Activated effector memory CD4-positive, alpha-beta T cell treated with Interleukin-2 at 50 U/mL for 16 hours (primary cell): Measurements from ENCODE around the gene MRAS.

Experiments
- DNase-seq: peaks from one replicate; pipeline ENCODE4 v3.0.0-alpha.2; 2020

The MRAS gene

DNA sequence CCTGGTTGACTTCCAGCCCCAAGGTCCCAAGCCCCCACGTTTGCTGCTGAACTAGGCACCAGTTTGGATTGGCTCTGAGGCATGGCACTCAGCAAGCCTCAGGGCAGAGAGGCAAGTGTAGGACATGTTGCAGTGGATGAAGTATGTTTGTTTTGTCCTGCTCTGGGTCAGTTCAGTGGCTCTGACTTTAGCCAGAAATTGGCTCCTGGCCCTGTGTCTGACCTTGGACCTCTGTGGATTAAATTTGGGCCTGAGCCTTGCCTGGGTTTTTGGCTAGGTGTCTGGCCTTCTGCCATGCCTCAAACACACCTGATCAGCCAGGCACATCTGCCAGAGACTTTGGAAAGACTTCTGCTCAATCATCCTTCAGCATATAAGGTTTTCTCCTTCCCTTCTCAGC lies 3.6 kb upstream of the MRAS start:
- DNase-seq, result no peak

DNA sequence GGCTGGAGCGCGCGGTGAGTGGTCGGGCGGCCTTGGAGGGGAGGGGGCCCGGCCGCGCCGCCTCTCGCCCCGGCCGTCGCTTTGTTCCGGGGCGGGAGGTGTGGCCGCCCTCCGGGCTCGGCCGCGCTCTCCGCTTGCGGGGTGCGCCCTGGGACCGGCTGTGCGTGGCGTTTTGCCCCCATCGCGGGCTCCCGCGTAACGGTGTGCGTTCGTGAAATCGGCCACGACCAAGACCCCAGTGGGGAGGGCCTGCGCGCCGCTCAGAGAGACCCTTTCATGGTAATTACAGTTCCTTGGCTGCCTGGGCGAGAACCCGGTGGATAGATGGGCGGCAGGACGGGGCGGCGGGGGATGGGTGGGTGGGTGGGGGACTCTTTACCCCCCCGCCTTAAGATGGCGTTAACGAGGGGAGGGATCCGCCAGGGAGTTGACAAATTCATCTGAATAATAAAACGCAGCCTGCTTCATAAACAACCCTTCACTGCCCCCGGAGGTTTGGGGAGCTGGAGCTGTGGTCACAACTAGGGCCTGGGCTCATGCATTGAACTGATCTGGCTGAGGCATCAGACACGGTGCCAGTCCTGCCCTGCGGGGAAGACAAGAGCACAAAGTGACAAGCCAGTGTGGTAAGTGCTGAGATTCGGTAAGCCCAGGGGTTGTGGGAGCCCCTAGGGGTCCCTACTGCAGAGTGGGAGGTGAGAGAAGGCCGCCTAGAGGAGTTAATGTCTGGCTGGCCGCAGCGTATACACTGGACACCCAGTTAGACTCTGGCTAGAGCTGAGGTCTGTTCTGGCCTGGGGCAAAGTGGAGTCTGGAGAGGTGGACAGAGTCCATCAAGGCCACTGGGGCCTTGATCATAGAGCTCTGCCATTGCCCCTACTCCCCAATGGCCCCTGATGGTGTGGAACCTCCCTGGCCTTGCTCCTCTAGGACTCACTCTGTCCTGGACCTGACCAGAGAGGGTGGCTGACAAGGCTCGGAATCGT lies 668 bp downstream of the MRAS start:
- no peak for DNase-seq

DNA sequence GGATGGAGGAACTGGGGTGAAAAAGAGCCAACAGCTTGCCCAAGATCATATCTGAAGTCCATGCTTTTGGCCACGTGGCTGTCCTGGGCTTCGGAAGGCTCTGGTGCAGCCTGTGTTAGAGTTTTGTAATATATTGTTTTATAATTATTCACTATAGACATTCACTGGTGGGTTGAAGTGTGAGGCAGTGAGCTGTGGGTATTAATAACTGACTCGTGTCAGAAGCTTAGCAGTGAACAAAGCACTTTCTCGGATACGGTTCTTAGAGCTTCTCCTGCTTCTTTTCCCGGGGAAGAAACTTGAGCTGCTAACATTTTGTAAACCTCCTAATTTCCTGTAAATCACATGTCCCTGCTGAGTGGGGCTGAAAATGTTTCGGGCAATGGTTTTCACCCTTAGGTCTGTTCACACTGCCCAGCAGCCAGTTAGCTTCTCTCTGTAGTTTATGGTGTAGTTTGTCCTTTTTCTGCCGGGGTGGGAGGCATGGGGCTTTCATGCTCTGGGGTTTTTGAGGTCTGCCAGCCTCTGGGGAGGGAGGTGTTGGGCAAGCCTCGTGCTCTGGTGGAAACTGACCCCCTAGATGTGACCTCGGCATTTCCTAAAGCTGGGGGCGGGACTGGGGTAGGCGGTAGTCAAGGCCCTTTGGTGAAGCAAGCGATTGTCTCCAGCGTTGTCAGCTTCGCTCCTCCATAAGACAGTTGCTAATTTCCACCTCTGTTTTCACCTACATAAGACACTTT lies 1.7 kb downstream of the MRAS start:
- DNase-seq, result no peak

DNA sequence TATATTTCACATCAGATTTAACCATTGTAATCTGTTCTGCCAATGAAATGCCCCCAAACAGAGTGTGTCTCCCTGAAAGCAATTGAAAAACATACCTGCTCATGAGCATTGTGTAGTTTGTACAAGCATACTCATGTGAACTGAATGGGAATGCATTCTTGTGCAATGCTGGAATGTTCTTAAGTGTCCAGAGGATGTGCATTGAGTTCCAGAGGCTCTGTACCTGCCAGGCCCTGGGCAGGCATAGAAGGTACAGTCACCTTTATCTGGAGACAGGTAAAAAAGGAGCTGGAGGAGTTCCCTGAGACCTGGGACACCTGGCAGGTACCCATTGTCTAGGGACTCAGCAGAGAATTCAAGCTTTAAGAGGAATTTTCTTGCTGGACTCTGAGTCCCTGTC lies 2.8 kb downstream of the MRAS start:
- no peak for DNase-seq

GRCh38 chr3:138351916-138352550 lies 3.7 kb downstream of the MRAS start:
- DNase-seq, result no peak

DNA sequence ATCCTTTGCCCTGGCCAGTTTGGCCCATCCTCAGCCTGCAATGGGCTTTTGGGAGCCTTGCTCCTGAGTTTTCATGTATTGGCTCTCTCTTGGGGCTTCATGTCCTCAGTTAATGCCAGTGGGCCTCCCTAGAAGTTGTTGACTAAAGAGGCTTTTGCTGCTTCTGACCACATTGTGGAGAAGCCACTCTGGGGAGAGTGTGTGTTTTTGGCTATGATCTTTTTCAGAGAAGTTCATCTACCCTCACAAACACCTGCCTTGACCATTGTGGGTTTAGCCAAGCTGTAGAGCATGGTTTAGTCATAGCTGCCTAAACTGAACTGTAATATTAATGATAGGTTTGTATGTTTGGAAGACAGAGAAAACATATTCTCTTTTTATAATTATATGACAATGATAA lies 6.0 kb downstream of the MRAS start:
- DNase-seq, result no peak

DNA sequence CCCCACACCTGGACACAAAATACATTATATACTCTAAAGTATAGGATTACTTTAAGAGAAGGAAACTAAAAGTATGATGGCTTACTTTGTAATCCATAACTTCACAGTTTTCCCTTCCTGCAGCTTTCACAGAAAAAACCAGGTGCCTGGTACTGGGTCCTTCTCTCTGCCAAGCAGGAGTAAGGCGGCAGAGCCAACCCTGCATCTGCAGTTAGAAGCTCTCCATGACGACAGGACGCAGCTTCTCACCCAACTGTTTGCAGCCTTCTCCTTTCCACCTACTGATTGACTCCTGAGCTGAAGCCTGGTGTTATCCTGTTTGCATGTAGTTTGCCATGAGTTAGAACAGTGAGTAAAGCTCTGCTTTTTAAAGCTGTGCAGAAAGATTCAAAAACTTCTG lies 6.7 kb downstream of the MRAS start:
- DNase-seq, result no peak

DNA sequence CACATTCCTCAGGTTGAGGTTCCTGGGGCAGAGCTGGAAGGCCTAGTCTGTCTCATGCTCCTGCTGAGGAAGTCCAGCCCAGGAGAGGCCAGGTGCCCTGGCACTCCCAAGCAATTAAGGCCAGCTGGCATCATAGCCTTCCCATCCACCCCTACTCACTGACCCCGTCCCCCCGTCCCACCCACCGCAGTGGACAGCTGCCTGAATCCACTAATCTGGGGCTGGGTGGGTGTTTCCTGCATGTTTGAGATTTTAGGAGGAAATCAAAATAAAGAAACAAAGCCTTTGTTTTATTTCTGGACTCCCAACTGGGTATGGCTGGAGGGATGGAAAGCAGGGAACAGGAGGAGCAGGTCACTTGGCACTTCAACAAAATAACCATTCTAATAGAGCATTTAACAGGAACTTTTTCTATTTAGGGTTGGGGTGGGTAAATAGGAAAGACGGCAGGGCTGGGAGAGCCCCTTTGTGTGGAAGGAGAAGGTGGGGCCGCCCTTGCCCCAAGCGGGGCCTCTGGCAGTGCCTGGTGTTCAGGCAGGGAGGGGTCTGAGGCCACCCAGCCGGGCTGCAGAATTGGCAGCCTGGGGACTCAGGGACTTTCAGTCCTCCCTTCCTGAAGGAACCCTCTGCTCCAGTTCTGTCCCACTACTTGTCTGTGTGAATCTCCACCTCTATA lies 8.5 kb downstream of the MRAS start:
- no peak for DNase-seq

DNA sequence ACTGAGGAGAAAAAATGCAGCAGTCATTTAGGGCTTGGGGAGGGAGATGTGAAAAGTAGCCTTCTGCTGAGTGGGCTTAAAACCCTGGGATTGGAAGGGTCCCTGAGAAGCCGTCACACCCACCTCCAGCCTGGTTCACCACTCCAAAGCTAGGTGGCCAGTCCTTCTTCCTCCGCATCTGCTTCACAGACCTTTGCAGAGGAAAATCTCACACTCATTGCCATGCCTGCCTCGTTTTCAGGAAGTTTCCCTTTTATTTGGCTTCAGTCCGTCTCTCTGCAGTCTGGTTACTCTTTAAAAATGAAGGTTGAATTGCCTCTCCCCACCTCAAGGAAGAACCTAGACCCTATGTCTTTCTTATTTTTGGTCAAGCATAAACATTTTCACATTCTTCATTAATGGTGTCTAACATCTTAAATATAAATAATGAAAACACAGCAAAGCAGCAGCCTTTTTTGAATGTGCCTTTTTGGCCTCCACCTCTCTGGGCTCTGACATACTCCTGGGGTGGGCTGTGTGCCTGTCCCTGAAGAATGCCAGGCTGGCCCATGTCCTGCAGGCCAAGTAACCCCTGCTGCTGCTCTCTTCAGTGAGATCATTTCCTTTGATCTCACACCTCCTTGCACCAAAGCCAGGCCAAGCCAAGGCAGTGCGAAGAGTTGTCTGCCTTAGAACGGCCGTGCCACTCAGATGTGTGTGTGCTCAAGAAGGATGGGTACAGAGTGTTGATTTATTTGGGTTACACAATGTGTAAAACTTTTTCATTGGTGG lies 11.0 kb downstream of the MRAS start:
- DNase-seq, result no peak

- DNase-seq, result no peak
These were observed 11.8 kb downstream of the MRAS start for GRCh38 chr3:138359919-138360868.

GRCh38 chr3:138360869-138361525 lies 12.6 kb downstream of the MRAS start:
- DNase-seq, result no peak

- DNase-seq, result no peak
These were observed 13.2 kb downstream of the MRAS start for GRCh38 chr3:138361561-138361971.

GRCh38 chr3:138362538-138362937 lies 14.2 kb downstream of the MRAS start:
- no peak for DNase-seq

- DNase-seq, result no peak
These were observed 14.9 kb downstream of the MRAS start for GRCh38 chr3:138363322-138363721.

DNA sequence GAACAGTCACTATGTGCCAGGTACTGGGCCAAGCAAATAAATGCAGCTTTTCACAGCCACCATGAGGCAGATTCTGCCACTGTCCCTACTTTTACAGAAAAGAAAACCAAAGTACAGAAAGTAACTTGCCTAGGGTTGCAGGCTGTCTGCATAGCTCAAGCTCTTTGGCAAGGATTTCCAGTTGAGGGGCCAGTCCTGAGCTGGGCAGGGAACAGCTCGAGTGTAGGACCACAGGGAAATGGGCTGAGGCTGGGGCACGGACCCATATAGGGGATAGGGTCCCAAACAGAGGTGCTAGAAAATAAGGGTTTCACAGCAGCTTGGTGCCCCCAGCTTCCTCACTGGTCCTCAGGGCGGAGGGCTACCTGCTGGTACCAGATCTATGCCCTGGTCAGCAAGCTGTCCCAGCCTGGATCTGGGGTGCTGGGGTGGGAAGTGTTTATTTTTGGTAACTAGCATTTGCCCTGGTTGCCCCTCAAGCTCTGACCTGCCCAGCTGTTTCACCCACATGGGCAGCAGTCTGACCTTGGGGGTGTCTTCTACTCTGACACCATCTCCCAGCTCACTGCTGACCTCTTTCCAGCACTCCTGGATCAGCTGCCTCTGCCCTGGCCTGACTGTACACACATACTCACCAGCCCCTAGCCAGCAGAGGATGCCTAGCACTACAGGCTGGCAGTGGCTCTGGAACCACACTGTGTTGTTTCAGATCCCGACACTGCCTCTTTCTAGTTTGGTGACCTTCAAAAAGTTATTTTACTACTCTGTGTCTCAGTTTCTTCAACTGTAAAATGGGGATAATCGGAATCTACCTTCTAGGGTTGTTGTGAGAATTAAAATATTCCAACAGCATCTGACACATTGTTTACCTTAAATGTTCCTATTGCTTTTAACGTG lies 16.2 kb downstream of the MRAS start:
- DNase-seq, result no peak

- DNase-seq, result no peak
These were observed 16.8 kb downstream of the MRAS start for GRCh38 chr3:138365253-138365555.

DNA sequence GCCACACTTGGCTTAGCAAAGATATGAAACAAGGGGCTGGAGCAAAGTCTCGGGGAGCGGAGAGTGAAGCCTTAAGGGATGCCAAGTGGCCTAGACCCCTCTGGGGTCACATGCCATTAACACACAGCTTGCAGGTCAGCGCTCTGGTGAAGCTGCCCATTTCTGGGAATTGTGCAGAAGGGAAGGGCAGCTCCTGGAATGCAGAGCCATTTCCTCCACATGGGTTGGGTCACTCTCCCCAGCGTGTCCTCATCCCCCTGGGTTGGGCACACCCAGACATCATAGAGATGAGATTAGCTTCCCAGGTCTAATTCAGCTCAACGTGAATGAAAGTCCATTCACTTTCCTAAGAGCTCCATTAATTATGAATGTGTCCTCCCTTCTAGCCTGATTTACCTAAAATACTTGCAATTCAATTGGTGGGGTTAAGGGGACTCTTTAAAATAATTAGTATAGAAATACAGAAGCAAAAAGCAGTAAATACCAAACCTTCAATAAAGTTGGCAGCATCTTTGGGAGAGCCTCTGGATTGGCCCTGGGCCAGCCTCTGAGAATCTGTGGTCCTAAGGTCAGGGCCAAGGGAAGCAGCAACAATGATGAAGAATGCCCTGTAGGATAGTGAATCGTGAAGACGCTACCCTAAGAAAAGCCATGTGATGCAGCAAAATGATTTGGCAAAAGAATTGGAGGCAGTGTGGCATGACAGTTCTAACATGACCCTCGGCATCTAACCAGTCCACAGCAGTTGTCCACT lies 17.8 kb downstream of the MRAS start:
- no peak for DNase-seq

GRCh38 chr3:138367326-138367850 lies 19.0 kb downstream of the MRAS start:
- no peak for DNase-seq

GRCh38 chr3:138367911-138368310 lies 19.5 kb downstream of the MRAS start:
- DNase-seq, result no peak
